IPS DF 19.7 (cell line): ENCODE results near the gene BCAS3.
"Not testable (repeated sequence)": the region's sequence is repeated elsewhere in the genome, so short reads cannot be mapped to it uniquely, and the experiment has no call there.

ENCODE experiments used
- DNase-seq: peaks from one replicate; pipeline ENCODE4 v3.0.0-alpha.2; 2013; ENCODE audit warnings: low read depth, low spot score

BCAS3 gene

DNA sequence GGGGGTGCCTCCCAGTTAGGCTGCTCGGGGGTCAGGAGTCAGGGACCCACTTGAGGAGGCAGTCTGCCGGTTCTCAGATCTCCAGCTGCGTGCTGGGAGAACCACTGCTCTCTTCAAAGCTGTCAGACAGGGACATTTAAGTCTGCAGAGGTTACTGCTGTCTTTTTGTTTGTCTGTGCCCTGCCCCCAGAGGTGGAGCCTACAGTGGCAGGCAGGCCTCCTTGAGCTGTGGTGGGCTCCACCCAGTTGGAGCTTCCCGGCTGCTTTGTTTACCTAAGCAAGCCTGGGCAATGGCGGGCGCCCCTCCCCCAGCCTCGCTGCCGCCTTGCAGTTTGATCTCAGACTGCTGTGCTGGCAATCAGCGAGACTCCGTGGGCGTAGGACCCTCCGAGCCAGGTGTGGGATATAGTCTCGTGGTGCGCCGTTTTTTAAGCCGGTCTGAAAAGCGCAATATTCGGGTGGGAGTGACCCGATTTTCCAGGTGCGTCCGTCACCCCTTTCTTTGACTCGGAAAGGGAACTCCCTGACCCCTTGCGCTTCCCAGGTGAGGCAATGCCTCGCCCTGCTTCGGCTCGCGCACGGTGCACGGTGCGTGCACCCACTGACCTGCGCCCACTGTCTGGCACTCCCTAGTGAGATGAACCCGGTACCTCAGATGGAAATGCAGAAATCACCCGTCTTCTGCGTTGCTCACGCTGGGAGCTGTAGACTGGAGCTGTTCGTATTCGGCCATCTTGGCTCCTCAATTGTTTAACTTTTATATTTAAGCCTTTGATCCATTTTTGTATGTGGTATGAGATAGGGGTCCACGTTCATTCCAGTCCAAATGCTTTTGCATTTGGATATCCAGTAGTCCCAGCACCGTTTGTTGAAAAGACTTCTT lies 209.3 kb downstream of the BCAS3 start:
- not testable (repeated sequence) for DNase-seq

DNA sequence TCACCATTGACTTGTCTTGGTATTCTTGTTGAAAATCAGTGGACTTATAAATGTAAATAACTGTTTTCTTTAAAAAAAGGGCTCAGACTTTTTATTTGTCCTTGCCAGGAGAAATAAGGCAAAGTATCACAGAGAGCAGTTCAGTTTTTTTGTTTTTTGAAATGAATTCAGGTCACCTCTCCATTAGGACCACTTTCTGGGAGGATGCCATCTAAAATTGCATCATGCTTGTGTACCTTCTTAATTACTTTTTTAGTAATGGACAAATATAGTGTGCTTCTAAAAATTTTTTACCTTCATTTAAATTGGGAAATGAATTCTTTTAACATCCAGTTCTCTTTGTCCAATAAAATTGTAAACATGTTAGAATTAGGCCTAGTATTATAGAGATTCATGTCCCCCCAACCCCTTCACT lies 210.0 kb downstream of the BCAS3 start:
- DNase-seq: no peak

DNA sequence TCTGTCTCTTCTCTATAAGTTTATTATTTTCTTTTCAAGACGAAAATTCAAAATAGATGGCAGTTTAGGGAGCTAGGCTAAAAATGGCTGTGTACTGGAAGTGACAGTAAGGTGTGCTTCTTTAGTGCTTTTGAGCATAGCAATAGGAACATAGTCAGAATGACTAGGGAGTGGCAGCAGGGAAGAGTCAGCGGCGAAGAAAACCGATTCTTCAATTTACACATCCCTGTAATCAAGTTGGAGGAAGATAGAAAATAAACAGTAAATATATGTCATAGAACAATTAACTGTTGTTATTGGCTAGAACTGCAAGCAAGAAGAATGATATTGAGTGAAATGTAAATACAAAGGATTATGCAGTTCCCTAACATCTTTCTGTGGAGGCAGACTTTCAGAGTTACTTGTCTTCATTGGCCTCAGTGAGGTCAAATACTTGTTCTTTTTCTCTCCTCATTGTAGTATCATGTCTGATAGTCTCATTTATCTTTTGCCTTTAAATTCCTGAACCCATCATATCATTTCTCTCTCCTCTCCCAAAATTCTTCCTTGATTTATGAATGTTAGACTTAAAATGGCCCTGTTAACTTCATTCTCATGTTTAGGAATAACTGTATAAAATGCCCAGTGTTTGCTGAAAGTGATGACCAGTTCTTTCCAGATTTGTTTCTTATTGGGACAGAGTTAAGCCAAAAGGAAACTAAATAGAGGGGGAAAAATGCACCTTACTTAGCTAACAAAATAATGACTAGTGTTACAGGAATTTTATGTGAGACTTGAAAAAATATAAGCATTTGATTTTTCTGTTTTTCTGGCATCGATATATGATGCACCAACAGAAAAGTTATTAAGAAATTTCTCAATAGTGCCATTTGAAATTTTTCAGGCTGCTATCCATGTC lies 211.4 kb downstream of the BCAS3 start:
- no peak for DNase-seq

DNA sequence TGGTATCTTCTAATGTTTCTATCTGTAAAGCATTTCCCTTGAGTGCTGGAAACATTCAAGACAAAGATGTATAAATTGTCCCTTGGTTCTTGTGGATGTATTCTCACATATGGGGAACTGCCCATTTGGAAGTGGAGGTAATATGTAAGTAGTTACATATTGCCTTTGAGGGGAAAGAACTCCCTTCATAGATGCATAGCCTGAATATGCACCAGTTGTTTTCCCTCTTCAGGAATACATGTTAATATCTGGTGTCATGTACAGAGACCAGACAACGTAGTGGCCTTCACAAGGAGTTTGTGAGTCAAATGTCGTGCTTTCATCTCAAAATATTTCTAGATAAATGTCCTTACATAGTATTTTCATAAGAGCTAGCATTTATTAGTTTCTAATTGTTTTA lies 213.5 kb downstream of the BCAS3 start:
- DNase-seq: no peak

DNA sequence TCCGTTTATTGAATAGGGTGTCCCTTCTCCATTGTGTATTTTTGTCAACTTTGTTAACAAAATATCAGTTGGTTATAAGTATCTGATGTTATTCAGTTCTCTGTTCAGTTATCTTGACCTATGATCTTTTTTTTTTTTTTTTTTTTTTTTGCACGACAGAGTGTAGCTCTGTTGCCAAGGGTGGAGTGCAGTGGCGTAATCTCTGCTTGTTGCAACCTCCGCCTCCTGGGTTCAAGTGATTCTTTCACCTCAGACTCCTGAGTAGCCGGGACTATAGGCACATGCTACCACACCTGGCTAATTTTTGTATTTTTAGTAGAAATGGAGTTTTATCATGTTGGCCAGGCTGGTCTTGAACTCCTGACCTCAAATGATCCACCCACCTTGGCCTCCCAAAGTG lies 215.8 kb downstream of the BCAS3 start:
- DNase-seq: no peak

DNA sequence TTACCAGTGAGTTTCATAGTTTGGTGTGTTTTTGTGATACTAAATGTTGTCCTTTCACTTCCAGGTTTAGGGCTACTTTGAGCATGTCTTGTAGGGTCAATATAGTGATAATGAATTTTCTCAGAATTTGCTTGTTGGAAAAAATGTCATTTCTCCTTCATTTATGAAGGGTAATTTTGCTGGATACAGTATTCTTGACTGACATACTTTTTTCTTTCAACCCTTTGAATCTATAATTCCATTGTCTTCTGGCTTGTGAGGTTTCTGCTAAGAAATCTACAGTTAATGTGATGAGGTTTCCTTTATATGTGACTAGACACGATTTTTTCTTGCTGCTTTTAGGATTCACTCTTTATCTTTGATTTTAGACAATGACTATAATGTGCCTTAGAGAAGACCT lies 219.3 kb downstream of the BCAS3 start:
- no peak for DNase-seq

DNA sequence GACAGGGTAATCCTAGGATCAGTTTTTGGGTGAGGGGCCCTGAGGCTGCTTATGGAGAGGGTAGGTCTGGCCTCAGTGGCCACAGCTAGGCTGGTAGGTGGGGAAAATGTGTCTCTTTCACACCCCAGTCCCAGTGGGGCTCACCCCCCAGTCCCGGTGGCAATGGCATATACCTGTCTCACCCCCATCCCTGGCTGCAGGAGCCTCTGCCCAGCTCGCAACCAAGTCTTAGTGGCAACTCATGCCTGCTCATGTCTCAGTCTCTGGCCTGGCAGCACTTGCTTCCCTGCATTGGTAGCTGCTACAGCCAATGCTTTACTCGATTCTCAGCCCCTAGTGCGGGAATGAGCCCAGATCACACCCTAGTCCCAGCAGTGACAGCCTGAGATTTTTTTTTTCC lies 221.5 kb downstream of the BCAS3 start:
- no peak for DNase-seq

DNA sequence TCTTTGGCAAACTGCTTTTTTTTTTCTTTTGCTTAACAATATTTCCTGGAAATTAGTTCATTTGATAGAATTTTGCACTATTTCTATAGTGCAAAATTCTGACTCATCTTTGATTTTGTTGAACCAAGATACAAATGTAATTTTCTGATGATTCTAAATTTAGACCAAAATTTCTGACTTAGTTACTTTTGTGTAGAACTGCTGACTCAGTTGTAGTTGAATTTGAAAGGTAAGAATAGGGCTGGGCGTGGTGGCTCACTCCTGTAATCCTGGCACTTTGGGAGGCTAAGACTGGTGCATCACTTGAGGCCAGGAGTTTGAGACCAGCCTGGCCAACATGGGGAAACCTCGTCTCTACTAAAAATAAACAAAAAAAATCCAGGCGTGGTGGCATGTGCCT lies 223.0 kb downstream of the BCAS3 start:
- no peak for DNase-seq

DNA sequence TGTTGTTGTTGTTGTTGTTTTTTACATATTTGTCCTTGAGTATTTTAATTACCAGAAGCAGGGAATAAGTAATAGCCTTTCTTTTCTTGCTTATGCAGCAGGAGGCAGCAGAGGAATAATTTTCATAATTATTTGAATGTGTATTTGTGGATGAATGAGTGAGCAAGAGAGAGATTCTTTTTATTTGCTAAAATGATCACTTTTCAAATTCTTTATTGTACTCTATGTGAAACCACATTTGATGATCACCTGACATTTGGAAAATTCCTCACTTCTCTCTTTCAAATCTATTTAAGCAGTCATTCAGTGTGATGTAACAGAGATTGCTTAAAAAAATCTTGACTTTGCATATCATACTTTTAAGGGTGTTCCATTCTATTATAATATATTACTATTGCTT lies 223.6 kb downstream of the BCAS3 start:
- DNase-seq: no peak

DNA sequence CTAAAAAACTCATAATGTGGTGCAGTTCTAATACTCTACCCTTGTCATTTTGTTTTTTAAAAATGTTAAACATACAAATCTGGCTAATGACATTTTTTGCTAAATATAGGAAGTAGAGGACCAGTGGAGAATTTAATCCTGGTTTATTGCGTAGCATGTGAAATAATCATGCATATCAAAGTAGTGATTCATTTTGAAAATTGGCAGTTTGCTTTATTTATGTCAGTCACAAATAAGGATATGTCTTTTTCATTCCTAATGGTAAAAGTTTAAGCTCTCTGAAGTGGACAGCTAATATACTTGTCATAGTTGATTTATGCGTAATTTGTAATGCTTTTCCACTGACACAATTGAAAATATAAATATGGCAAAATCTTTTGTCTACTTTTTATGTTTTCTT lies 224.2 kb downstream of the BCAS3 start:
- DNase-seq: no peak

DNA sequence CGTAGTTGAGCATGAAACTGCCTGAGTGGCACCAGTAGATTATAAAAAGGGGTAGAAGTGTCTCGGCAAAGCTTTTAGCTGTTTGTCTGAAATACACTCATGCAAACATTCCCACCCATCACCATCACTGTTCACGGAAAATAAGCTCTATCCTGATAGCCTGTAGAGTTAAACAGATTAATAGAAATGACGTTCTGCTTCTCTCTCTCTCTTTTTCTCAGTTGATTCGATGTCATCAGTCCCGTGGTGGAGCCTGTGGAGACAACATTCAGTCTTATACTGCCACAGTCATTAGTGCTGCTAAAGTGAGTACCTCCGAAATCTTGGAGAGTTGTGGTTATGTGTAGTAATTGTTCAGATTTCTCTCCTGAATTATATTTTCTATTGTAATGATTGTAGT lies 224.7 kb downstream of the BCAS3 start:
- no peak for DNase-seq

DNA sequence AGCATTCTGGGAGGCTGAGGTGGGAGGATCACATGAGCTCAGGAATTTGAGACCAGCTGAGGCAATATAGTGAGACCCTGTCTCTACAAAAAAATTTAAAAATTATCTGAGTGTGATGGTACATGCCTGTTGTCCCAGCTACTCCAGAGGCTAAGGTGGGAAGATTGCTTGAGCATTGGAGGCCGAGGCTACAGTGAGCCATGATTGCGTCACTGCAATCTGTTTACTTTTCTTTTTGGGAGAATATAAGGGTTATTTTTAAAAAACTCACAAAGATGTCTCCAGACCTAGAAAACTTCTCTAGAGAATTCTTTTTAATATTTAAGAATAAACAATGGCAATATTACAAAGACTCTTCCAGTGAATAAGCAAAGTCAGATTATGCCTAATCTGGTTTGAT lies 226.9 kb downstream of the BCAS3 start:
- no peak for DNase-seq

DNA sequence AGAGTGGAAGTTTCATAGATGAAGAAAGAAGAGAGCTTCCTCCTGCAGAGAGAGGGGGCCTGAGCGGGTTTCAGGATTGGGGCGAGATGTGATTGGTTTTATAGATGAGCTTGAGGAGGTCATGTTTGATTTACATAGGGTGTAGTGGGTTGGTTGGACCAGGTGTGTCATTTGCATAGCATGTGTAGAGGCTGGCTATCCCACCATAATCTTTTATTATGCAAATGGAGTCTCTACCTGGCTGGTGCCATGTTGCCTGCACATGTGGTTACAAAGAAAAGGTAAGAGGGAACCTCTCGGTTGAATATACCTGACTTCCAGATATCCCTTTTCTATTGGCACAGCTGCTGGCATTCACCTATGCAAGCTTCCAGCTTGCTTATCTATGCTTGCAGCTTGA lies 228.1 kb downstream of the BCAS3 start:
- no peak for DNase-seq

DNA sequence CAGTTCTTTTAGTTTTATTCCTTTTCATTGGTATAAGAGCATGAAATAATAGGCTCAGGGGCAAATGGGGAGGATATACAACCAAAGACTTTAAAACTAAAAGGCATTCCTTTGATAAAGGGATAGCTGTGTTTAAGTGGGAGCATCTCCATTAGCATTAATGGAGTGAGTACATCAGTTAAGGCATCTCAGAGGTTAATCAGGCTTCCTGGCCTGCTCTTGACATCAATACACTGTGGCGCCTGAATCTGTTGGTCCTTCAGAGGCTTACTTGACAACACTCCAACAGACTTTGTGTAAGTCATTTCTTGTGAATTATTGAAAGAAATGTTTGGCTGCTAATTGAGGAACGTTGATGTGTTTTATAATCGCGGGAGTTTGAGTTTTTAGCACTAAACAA lies 230.7 kb downstream of the BCAS3 start:
- no peak for DNase-seq

DNA sequence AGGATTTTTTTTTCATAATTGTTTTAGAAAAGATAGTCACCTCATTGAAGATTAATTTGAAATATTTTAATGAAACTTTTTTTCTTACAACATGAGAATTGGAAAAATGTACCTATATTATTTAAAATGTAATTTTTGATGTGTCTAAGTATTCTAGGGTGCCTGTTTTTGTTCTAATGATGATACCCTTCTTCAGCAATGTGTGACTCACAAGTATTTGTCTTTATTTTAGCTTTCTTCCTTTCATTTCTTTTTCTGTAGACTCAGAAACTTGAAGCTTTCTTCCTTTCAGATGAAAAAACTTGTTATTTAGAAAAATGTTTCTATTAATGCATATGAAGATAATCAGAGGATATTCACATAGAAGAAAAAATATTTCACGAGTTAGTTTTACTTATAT lies 231.8 kb downstream of the BCAS3 start:
- DNase-seq: no peak

DNA sequence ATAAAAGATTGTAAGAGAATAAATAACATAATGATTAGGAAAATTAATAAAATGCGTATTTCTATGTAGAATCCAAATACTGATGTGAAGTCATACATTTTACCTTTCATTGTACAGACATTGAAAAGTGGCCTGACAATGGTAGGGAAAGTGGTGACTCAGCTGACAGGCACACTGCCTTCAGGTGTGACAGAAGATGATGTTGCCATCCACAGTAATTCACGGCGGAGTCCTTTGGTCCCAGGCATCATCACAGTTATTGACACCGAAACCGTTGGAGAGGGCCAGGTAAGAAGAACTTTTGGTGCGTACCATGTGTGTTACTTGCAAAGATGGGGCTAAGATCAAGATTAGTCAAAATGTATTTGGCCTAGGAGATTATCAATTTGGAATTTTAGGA lies 232.8 kb downstream of the BCAS3 start:
- DNase-seq: no peak

DNA sequence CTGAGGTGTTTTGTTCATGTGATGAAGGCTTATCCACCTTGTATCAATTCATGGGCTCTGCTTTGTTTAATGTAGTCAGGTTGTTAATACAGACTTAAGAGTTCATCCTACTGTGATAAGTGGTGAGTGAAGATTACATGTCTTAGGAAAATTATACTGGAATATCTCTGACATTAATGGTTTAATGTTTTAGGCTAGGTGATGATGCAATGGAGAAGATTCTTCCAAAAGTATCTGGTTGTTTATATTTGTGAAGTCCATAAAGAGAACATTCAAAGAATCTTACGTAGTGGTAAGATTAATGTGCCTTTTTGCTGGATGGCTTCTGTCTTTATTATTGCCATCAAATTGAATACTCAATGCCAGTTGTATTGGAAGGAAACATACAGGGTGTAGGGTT lies 236.4 kb downstream of the BCAS3 start:
- no peak for DNase-seq

DNA sequence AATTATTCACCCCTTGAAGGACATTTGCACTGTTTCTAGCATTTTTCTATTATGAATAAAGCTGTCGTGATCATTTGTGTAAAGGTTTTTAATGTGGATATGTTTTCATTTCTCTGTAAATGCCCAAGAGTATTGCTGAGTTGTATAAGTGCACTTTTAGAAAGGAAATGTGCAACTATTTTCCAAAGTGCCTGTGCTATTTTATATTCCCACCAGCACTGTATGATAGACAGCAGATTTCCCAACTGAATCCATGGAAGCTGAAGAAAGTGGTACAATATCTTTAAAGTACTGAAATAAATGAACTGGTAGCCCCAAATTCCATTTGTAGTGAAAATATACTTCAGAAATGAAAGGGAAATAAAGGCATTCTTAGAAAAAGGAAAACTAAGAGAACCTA lies 238.4 kb downstream of the BCAS3 start:
- no peak for DNase-seq

DNA sequence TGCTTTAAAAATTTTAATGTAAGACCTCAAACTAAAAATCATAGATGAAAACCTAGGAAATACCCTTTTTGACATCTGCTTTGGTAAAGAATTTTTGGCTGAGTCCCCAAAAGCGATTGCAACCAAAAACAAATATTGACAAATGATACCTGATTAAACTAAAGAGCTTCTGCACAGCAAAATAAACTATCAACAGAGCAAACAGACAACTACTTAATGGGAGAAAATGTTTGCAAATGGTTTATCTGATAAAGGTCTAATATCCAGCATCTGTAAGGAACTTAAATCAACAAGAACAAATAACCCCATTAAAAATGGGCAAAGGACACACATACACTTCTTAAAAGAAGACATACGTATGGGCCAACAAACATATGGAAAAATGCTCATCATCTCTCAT lies 242.5 kb downstream of the BCAS3 start:
- no peak for DNase-seq

DNA sequence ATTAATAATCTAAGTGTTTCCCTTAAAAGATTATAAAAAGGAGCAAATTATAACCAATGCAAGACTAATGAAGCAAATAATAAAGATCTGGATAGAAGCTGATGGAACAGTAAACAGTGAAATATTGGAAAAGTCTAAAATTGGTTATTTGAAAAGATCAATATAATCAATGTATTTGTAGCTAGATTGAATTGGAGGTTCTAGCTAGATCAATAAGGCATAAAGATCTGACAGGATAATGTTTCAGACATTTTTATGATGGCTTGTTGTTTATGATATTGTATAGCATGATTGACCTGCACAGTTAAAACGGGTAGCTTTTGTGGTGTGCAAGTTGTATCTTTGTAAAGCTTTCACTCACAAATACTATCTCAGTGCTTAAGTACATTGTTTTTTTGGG lies 245.3 kb downstream of the BCAS3 start:
- no peak for DNase-seq

DNA sequence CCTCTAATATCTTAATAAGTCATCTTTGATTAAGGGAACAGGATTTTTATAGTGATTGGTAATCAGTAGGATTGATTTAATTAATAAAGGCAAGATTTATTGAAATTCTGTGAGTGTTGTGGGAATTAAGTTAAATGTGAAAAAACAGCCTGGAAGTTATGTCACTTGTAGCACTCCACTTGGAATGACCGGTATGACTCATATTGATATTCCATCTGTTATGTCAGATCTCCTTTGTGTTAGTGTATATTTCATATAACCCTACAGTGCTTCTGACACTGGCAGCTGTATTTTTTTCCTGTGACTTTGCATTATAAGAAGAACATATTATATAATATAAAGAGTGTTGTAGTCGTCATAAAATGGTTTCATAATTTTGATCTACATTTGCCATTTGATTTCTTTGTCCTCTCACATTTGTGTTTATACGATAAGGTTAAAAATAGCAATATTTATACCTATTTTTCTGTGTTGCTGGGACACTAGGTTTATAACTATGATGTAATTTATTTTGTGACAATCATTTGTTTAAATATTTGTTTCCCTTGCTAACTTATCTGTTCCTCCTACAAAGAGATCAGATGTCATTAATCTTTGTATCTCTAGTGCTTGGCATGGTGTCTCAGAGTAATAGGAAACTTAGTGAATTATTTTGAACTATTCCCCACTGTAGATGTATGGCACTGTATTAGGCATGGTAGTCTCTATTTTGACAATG lies 249.0 kb downstream of the BCAS3 start:
- DNase-seq: no peak

DNA sequence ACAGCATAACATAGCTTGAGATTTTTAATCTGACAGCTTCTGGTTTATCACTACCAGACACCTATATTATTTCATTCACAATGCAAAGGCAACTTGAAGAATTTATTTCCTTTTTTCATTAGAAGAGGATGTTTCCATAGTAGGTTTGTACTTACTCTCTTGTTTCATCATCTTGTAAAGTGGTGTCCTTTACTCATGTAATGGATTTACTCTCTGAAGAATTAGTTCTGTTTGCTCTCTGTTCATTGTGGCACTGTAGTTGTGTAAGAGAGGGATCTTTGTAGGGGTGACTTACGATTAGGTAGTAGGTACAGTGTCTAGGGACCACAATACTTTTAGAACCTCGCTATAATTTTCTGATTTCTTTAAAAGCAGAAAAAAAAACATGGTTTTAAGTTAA lies 256.1 kb downstream of the BCAS3 start:
- no peak for DNase-seq
